GM12878 (cell line): ENCODE measurements around the gene KCNC2. TPM values are rescaled to one million over a fixed set of nuclear protein-coding genes. Genes with fewer than 3 reads are reported as not detected.

Experiments used
- ATAC-seq: fragments of 200-7000 bp; cut with Tn5 transposase; 3 replicates; pipeline ENCODE4 v1.9.1; 2020; ENCODE audit warnings: mild to moderate bottlenecking, moderate library complexity
- BruUV-seq: library from RNA; stranded (reverse); fragments of 400-500 nt; replicated peaks from 2 replicates; lab custom pipeline; 2021; lab: Mats Ljungman, UMichigan
- CTCF ChIA-PET: fragments of 300-600 bp; sonication (Branson Sonifier 250); formaldehyde crosslinking; extraction: SDS; loops from one replicate; lab custom pipeline; 2021; ENCODE audit warnings: inconsistent platforms; lab: Yijun Ruan, JAX
- POLR2A ChIA-PET: fragments of 350-600 bp; formaldehyde crosslinking; extraction: SDS; loops from one replicate; lab custom pipeline; 2021; ENCODE audit warnings: inconsistent platforms; lab: Charles Lee
- RAD21 ChIA-PET: fragments of 300-600 bp; sonication (Branson Sonifier 250); formaldehyde crosslinking; loops from one replicate; lab custom pipeline; 2023; ENCODE audit warnings: antibody characterized with exemption; ENCODE audit not compliant: unreplicated experiment; lab: Charles Lee
- SMC1A ChIA-PET: fragments of 300-600 bp; sonication (Branson Sonifier 250); formaldehyde crosslinking; loops from one replicate; lab custom pipeline; 2023; ENCODE audit not compliant: unreplicated experiment, uncharacterized antibody; lab: Charles Lee
- DNase-seq: peaks from one replicate; pipeline ENCODE4 v3.0.0-alpha.2; 2011; ENCODE audit warnings: low read depth, low spot score
- FAIRE-seq: peaks from 3 replicates; lab custom pipeline; 2011; peaks lifted over from hg19 to GRCh38; lab: Jason Lieb, UNC
- H2AFZ ChIP-seq: 2 replicates; pipeline ENCODE4 v1.6.0; 2011; ENCODE audit warnings: low read depth, low read length, control low read depth; ENCODE audit not compliant: control insufficient read depth
- H3K27ac ChIP-seq: 2 replicates; pipeline ENCODE4 v1.5.1; 2011; ENCODE audit warnings: control low read depth; ENCODE audit not compliant: control insufficient read depth, insufficient read depth
- H3K27me3 ChIP-seq, 2 experiments: replicated peaks in 1 of 2; 2 replicates each; pipeline versions ENCODE4 v1.6.0 to v1.6.1; 2011; ENCODE audit warnings: low read length in 1 of 2; ENCODE audit not compliant: control insufficient read depth in 2 of 2, insufficient read depth in 2 of 2
- H3K36me3 ChIP-seq, 2 experiments: 2 replicates each; pipeline ENCODE4 v1.5.1; 2011; ENCODE audit warnings: low read length in 1 of 2; ENCODE audit not compliant: control insufficient read depth in 2 of 2, insufficient read depth in 2 of 2
- H3K4me1 ChIP-seq: 2 replicates; pipeline ENCODE4 v1.6.1; 2011; ENCODE audit warnings: mild to moderate bottlenecking, low read length, moderate library complexity, mixed read lengths; ENCODE audit not compliant: control insufficient read depth, insufficient read depth
- H3K4me2 ChIP-seq: 2 replicates; pipeline ENCODE4 v1.6.0; 2011; ENCODE audit warnings: control low read depth; ENCODE audit not compliant: control insufficient read depth, insufficient read depth
- H3K4me3 ChIP-seq: fragments of 200-600 bp; sonication (generic); 2 replicates; pipeline ENCODE4 v1.5.1; 2016
- H3K79me2 ChIP-seq: 2 replicates; pipeline ENCODE4 v1.6.0; 2011; ENCODE audit warnings: low read length; ENCODE audit not compliant: control insufficient read depth, insufficient read depth
- H3K9ac ChIP-seq: 2 replicates; pipeline ENCODE4 v1.8.0; 2011; ENCODE audit warnings: low read length, control low read depth, mixed read lengths; ENCODE audit not compliant: control insufficient read depth, insufficient read depth
- H3K9me3 ChIP-seq: replicated peaks from 3 replicates; pipeline ENCODE4 v1.5.1; 2011; ENCODE audit warnings: mild to moderate bottlenecking, low read length; ENCODE audit not compliant: control insufficient read depth, insufficient read depth
- H4K20me1 ChIP-seq: 2 replicates; pipeline ENCODE4 v1.6.0; 2011; ENCODE audit not compliant: control insufficient read depth, insufficient read depth
- ATF3 ChIP-seq: IDR thresholded peaks from 2 replicates; pipeline ENCODE4 v1.6.1; 2011; ENCODE audit warnings: low read depth, mild to moderate bottlenecking, low read length, moderate library complexity, borderline replicate concordance; ENCODE audit errors: extremely low read depth
- CBFB ChIP-seq: IDR thresholded peaks from 2 replicates; pipeline ENCODE4 v1.6.1; 2016; ENCODE audit warnings: antibody characterized with exemption, low read depth
- CHD2 ChIP-seq: IDR thresholded peaks from 2 replicates; pipeline ENCODE4 v1.6.1; 2011; ENCODE audit warnings: low read depth, low read length, improper control_type of control experiment, borderline replicate concordance
- EED ChIP-seq: sonication (generic); IDR thresholded peaks from 2 replicates; pipeline ENCODE4 v1.6.1; 2016; ENCODE audit warnings: antibody characterized with exemption, low read depth
- HCFC1 ChIP-seq: fragments of 150-350 bp; IDR thresholded peaks from 2 replicates; pipeline ENCODE4 v1.6.1; 2014; ENCODE audit warnings: low read length
- HDAC2 ChIP-seq: fragments of 200-600 bp; sonication (generic); IDR thresholded peaks from 2 replicates; pipeline ENCODE4 v1.6.1; 2017
- HSF1 ChIP-seq: fragments of 150-350 bp; IDR thresholded peaks from 2 replicates; pipeline ENCODE4 v1.6.1; 2014; ENCODE audit warnings: mild to moderate bottlenecking, low read depth, low read length
- IKZF1 ChIP-seq: fragments of 450-650 bp; conservative IDR thresholded peaks from 2 replicates; pipeline ENCODE4 v1.6.1; 2017; ENCODE audit warnings: antibody characterized with exemption, mild to moderate bottlenecking
- KAT2A ChIP-seq: conservative IDR thresholded peaks from 2 replicates; pipeline ENCODE4 v1.6.1; 2011; ENCODE audit warnings: low read depth, low read length; ENCODE audit not compliant: control insufficient read depth
- NR2C2 ChIP-seq: IDR thresholded peaks from 2 replicates; pipeline ENCODE4 v1.6.1; 2011; ENCODE audit warnings: borderline replicate concordance, low read depth; ENCODE audit not compliant: control insufficient read depth, insufficient read length
- PML ChIP-seq: IDR thresholded peaks from 2 replicates; pipeline ENCODE4 v1.6.1; 2012; ENCODE audit warnings: low read length, inconsistent platforms
- POLR2AphosphoS5 ChIP-seq: IDR thresholded peaks from 2 replicates; pipeline ENCODE4 v1.6.1; 2011; ENCODE audit warnings: mild to moderate bottlenecking, low read length, inconsistent platforms
- ZBTB33 ChIP-seq: fragments of 450-650 bp; IDR thresholded peaks from 2 replicates; pipeline ENCODE4 v1.6.1; 2017; ENCODE audit warnings: mild to moderate bottlenecking
- ZZZ3 ChIP-seq: IDR thresholded peaks from 2 replicates; pipeline ENCODE4 v1.6.1; 2011; ENCODE audit warnings: low read depth; ENCODE audit not compliant: control insufficient read depth, insufficient read length
- WGBS: methylation state at CpG from one replicate; pipeline ENCODE4 v1.1.6; 2016; ENCODE audit warnings: low lambda C conversion rate; ENCODE audit not compliant: insufficient replicate concordance, insufficient coverage; ENCODE audit errors: missing lambda C conversion rate; 5-methylcytosine and 5-hydroxymethylcytosine counted together
- in situ Hi-C: fragments of 300-500 bp; cut with MboI; formaldehyde crosslinking; loops from 9 replicates; pipeline ENCODE4 v1.14.3; 2018; ENCODE audit warnings: mixed read lengths
- intact Hi-C: fragments of 100-400 bp; cut with micrococcal nuclease; formaldehyde crosslinking; loops from one replicate; pipeline ENCODE4 v1.14.2; 2022; ENCODE audit not compliant: unreplicated experiment
- polyA plus RNA-seq, 11 experiments: library from polyadenylated mRNA; depleted of rRNA in 4 of 11; unstranded in 6 of 11; stranded (reverse) in 5 of 11; fragments of >200 nt; fragmentation: Nextera tagmentation in 4 of 11; fragmentation: Illumina TruSeq in 1 of 11; extraction: Ambion mirVana in 4 of 11; extraction: Trizol in 1 of 11; gene quantifications; 1 replicate in 1 of 11; 2 replicates in 10 of 11; pipeline versions ENCODE4 v1.2.1 to v1.2.3, GENCODE V29; 2011 to 2016; ENCODE audit warnings: inconsistent platforms in 2 of 11, missing spikeins in 2 of 11, low read depth in 1 of 11
- total RNA-seq, 4 experiments: library from RNA; depleted of rRNA in 3 of 4; stranded (reverse); fragments of >200 nt in 3 of 4; fragmentation: Illumina TruSeq in 1 of 4; extraction: Trizol in 1 of 4; gene quantifications; 2 replicates each; pipeline versions ENCODE4 v1.2.1 to v1.2.3, GENCODE V29; 2013 to 2021
- TF ChIP-seq, protein P1 (sequence below): IDR thresholded peaks from 2 replicates; pipeline ENCODE4 v1.6.1; 2012; ENCODE audit warnings: low read depth, low read length, improper control_type of control experiment

The KCNC2 gene
- total and polyA plus RNA-seq, 10 of the 15 experiments (the other 5 are each of a cell fraction or from before 2014, with no cell fraction given), result 0.03 to 2.3 (median 0.08) TPM; not detected in 7

GRCh38 chr12:75115748-75116147 lies 93.9 kb downstream of the KCNC2 start:
- ATAC-seq (no peak), FAIRE-seq (no peak), DNase-seq (no peak)
- CTCF ChIA-PET, result no interaction called here
- SMC1A ChIA-PET, result interaction anchor here (1.5 kb wide), 1 partner anchor 8 kb away, joined by 5 read pairs; no protein-coding TSS in a partner anchor
- H3K36me3 ChIP-seq, result no peaks in the 10 kb centered on the region
- no peak overlapping the region for H2AFZ ChIP-seq
- no peaks in the 10 kb centered on the region for H3K4me1 ChIP-seq
- no peak overlapping the region for H3K27ac ChIP-seq
- H4K20me1 ChIP-seq, result no peaks in the 10 kb centered on the region
- 46% methylated on average over 2 of the region's 2 CpGs for WGBS
- no peak overlapping the region for H3K4me2 ChIP-seq
- no peak overlapping the region for H3K9ac ChIP-seq
- no peaks in the 10 kb centered on the region for H3K9me3 ChIP-seq
- no TSS peak for BruUV-seq
- in situ Hi-C loops (no loop called here), intact Hi-C loops (no loop called here)
- no peak overlapping the region for H3K4me3 ChIP-seq
- no peak for TF ChIP-seq KAT2A
- no peak for TF ChIP-seq PML
- no peak for TF ChIP-seq HSF1
- no peak for TF ChIP-seq CBFB
- TF ChIP-seq HDAC2, result no peak
- TF ChIP-seq IKZF1, result no peak
- no peak for TF ChIP-seq ATF3
- TF ChIP-seq NR2C2, result no peak
- TF ChIP-seq CHD2, result no peak
- no peak for TF ChIP-seq EED
- no peak for TF ChIP-seq POLR2AphosphoS5
- no peak for TF ChIP-seq HCFC1
- no peak for TF ChIP-seq ZZZ3
- no peak for TF ChIP-seq ZBTB33
- TF ChIP-seq, protein P1, sequence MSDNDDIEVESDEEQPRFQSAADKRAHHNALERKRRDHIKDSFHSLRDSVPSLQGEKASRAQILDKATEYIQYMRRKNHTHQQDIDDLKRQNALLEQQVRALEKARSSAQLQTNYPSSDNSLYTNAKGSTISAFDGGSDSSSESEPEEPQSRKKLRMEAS, result no peak
- POLR2A ChIA-PET, result no interaction called here
- H3K79me2 ChIP-seq, result no peaks in the 10 kb centered on the region
- no peaks in the 10 kb centered on the region for H3K27me3 ChIP-seq
- RAD21 ChIA-PET, result interaction anchor here (1.6 kb wide), 1 partner anchor 13 kb away, joined by 3 read pairs; no protein-coding TSS in a partner anchor
